ENCODE measurements around the gene TMEM253.

TMEM253 gene

DNA sequence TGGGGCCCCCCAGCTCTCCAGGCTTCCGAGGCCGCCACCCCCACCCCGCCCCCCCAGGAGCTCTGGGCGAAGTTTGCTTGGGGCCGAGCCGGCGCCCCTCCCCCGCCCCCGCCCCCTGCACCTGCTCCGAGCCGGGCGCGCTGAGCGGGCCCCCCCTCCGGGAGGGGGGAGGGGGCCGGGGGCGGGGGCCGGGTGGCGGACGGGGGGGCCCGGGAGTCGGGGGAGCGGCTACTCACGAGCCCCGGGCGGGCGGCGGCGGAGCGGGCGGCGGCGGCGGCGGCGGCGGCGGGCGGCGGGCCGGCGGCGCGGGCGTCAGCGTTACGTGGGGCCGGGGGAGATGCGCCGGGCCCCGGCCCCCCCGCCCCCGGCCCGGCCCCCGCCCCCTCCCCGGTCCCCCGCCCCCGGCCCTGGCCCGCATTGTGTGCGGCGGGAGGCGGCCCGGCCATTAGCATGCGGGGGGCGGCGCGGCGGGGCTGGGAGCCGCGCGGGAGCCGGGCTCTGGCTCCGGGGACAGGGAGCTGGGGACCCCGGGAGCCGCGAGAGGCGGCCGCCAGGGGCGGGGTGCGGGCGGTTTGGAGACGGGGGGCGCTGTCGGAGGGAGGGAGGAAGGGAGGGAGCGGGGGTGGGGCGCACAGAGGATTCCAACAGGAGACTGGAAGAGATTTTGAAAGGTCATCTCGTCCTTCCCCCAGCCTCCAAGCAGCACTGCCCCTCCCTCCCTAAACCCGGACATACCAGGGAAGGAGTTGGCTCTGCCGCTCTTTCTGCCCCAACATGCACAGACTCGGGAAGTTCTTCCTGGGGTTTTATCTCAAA, 2.6 kb upstream of the TMEM253 start, which contains the start of gene ZNF219:
TSS of gene ZNF219 (minus strand) at position 580 of the 816 bp plus-strand sequence. CDS start 5,064 bp downstream, outside the sequence.
- H3K27ac Mint-ChIP-seq, result peak within 1 kb of the TSS; percentile 85 to 89
- ATAC-seq (replicated peaks) (peak; percentile 60), DNase-seq (no peak)
- peak within 1 kb of the TSS; percentile 79 to 87 for H3K4me3 Mint-ChIP-seq
- H3K9me3 Mint-ChIP-seq, result no peaks in the 10 kb centered on the region
- peaks cover 7 to 12% of the 10 kb centered on the region in 2 donors for H3K4me1 Mint-ChIP-seq (ENCODE audit: low read depth in 2 of 2)
- peaks cover 0 to 8% of the 10 kb centered on the region in 2 donors for H3K27me3 Mint-ChIP-seq
- H3K36me3 Mint-ChIP-seq (ENCODE audit: insufficient read depth), result peaks cover 8% of the 10 kb centered on the region

- peak overlapping the region; percentile 79 to 87 for H3K4me3 Mint-ChIP-seq
- H3K36me3 Mint-ChIP-seq (ENCODE audit: insufficient read depth), result peaks cover 11% of the 10 kb centered on the region
- H3K9me3 Mint-ChIP-seq, result no peaks in the 10 kb centered on the region
- no peak for DNase-seq
- H3K4me1 Mint-ChIP-seq (ENCODE audit: low read depth in 2 of 2), result peaks cover 11 to 14% of the 10 kb centered on the region in 2 donors
- peak overlapping the region; percentile 75 to 89 for H3K27ac Mint-ChIP-seq
- peaks cover 0 to 8% of the 10 kb centered on the region in 2 donors for H3K27me3 Mint-ChIP-seq
- ATAC-seq (replicated peaks), result no peak
These were observed 1.8 kb upstream of the TMEM253 start for GRCh38 chr14:21098892-21099595.

GRCh38 chr14:21099596-21099985, 1.3 kb upstream of the TMEM253 start:
- Mint-ChIP-seq H3K36me3 (ENCODE audit: insufficient read depth) (peaks cover 17% of the 10 kb centered on the region), H3K27me3 (peaks cover 0 to 8% of the 10 kb centered on the region in 2 donors), H3K4me1 (ENCODE audit: low read depth in 2 of 2) (peaks cover 13 to 17% of the 10 kb centered on the region in 2 donors), H3K9me3 (no peaks in the 10 kb centered on the region), H3K4me3 (peak overlapping the region; percentile 79 to 87), H3K27ac (peak overlapping the region; percentile 75 to 89)
- DNase-seq (no peak), ATAC-seq (replicated peaks) (no peak)

DNA sequence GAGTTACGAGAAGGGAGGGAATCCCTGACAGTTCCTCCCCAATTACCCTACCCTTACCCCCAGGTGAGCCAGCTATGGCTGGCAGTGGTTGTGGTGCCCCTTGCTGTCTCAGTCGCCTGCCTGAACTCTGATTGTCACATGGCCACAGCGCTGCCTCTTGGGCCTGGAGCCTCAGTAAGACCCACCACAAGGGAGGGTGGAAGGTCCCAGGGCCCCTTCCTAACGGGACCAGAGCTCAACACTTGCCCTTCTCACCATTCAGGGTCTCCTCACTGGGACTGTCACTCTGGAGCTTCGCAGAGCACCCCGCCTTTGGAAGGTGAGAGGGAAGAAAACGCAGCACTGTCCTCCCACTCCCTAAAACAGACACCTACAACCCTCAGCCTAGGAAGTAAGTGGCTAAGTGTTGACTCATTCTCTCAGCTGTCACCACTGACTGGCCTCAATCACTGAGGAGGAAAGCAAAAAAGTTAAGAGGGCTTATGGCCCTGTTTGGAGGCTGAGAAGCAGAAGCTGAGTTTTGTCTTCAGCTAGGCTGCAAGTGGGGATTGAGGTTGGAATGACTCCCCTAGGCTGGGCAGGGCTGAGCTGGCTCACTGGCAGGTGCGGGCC, 1.0 kb downstream of the TMEM253 start:
- Mint-ChIP-seq H3K27ac (peak overlapping the region; percentile 36 to 93), H3K4me3 (peak overlapping the region in 1 of 2 donors; percentile 14), H3K36me3 (ENCODE audit: insufficient read depth) (peaks cover 21% of the 10 kb centered on the region), H3K9me3 (no peaks in the 10 kb centered on the region), H3K4me1 (ENCODE audit: low read depth in 2 of 2) (peaks cover 14 to 20% of the 10 kb centered on the region in 2 donors), H3K27me3 (peaks cover 0 to 8% of the 10 kb centered on the region in 2 donors)
- ATAC-seq (replicated peaks) (no peak), DNase-seq (no peak)

- ATAC-seq (replicated peaks), result no peak
- H3K27ac Mint-ChIP-seq, result peak overlapping the region; percentile 93 to 98
- H3K4me3 Mint-ChIP-seq, result peak overlapping the region; percentile 66 to 87
- peaks cover 17% of the 10 kb centered on the region for H3K36me3 Mint-ChIP-seq (ENCODE audit: insufficient read depth)
- no peak for DNase-seq
- H3K4me1 Mint-ChIP-seq (ENCODE audit: low read depth in 2 of 2), result peaks cover 14 to 16% of the 10 kb centered on the region in 2 donors
- H3K9me3 Mint-ChIP-seq, result no peaks in the 10 kb centered on the region
- H3K27me3 Mint-ChIP-seq, result peaks cover 0 to 8% of the 10 kb centered on the region in 2 donors
These were observed 1.9 kb downstream of the TMEM253 start for GRCh38 chr14:21102521-21103410.

DNA sequence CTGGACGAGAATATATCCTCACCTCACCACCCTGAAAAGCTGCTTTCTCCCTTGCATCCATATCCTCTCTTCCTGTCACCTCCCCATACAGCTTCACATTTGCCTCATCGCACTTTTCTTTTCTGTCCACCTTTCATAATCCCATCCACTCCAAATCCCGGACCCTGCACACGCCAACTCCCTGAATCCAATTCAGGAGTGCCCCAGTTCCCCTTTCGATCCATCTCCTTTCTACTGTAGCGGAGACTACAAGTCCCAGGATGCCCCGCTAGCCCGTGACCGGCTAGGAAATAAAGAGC, 2.5 kb downstream of the TMEM253 start:
- H3K4me1 Mint-ChIP-seq (ENCODE audit: low read depth in 2 of 2), result peaks cover 14 to 16% of the 10 kb centered on the region in 2 donors
- peaks cover 17% of the 10 kb centered on the region for H3K36me3 Mint-ChIP-seq (ENCODE audit: insufficient read depth)
- DNase-seq (no peak), ATAC-seq (replicated peaks) (no peak)
- H3K4me3 Mint-ChIP-seq, result peak overlapping the region; percentile 66 to 87
- peak overlapping the region; percentile 85 to 98 for H3K27ac Mint-ChIP-seq
- H3K27me3 Mint-ChIP-seq, result peaks cover 0 to 8% of the 10 kb centered on the region in 2 donors
- H3K9me3 Mint-ChIP-seq, result no peaks in the 10 kb centered on the region

DNA sequence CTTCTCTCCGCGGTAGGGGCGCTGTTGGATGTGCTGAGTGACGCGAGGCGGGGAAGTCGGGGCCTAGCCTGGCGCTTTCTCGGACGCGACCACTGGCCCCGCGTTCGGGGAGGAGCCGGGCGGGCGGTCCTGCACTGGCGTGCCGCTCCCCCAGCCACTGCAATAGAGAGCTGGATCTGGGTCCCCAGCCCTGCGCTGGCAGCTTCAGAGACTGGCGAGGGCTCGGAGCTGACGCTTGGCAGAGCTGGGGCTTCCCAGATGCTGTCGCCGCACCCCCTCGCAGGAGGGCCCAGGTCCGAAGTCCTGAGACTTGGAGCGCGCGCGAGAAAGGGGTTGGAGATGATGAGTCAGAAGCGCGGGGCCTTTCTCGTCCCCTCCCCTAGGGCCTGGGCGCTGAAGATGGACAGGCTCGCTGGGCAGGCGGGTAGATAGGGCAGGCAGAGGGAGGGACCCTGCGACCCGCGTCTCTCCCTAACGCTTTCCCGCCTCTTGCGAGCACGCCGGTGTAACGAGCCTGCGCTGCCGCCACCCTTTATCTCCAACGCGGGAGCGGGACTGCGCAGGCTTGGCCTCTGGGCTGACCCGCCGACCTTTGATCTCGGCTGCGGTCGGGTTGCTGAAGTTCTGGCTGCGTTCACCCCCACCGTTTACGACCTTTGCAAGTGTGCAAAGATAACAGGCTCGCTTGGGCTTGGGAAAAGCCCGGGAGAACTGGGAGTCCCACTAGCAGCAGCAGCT, 3.0 kb downstream of the TMEM253 start:
- peaks cover 12 to 14% of the 10 kb centered on the region in 2 donors for H3K4me1 Mint-ChIP-seq (ENCODE audit: low read depth in 2 of 2)
- peak; percentile 90 to 95 (median 93) for DNase-seq
- ATAC-seq (replicated peaks), result peak; percentile 84
- H3K27me3 Mint-ChIP-seq, result peaks cover 0 to 8% of the 10 kb centered on the region in 2 donors
- peak overlapping the region; percentile 85 to 98 for H3K27ac Mint-ChIP-seq
- no peaks in the 10 kb centered on the region for H3K9me3 Mint-ChIP-seq
- peak overlapping the region; percentile 66 to 87 for H3K4me3 Mint-ChIP-seq
- peaks cover 15% of the 10 kb centered on the region for H3K36me3 Mint-ChIP-seq (ENCODE audit: insufficient read depth)

DNA sequence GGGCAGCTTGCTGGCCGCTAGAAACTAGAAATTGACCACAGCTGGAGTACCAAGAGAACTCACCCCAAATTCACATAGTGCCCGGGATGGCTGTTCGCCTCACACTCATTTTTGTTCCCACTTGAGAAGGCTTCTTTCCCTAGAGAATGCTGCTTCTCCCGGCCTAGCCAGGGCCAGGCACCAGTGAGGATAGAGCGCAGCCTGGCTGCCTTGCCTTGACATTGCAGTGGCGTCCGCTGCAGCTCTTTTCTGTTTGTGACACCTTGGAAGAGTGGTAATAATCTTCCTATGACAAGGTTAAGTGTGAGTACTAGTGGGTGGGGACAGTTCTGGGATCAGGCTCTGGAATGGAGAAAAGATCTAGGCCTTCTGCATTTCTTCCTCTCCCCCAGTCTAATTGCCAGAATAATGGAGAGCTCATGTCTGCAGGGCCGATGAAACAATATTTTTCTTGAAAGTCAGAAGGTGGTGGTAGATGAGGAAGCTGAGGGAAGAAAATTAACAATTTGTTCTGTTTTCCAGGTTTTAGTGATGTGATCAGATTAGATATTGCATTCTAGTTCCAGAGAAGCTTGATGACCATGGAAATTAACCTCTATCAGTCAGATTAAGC, 3.7 kb downstream of the TMEM253 start:
- peak overlapping the region; percentile 85 to 98 for H3K27ac Mint-ChIP-seq
- H3K4me1 Mint-ChIP-seq (ENCODE audit: low read depth in 2 of 2), result peaks cover 9 to 11% of the 10 kb centered on the region in 2 donors
- DNase-seq, result peak; percentile 47 to 60 (median 55)
- no peaks in the 10 kb centered on the region for H3K9me3 Mint-ChIP-seq
- peaks cover 0 to 8% of the 10 kb centered on the region in 2 donors for H3K27me3 Mint-ChIP-seq
- peaks cover 13% of the 10 kb centered on the region for H3K36me3 Mint-ChIP-seq (ENCODE audit: insufficient read depth)
- ATAC-seq (replicated peaks), result peak; percentile 50
- peak overlapping the region; percentile 66 to 87 for H3K4me3 Mint-ChIP-seq

GRCh38 chr14:21105095-21105494, 4.2 kb downstream of the TMEM253 start:
- peaks cover 0 to 8% of the 10 kb centered on the region in 2 donors for H3K27me3 Mint-ChIP-seq
- peak overlapping the region; percentile 85 to 98 for H3K27ac Mint-ChIP-seq
- H3K36me3 Mint-ChIP-seq (ENCODE audit: insufficient read depth), result peaks cover 13% of the 10 kb centered on the region
- peaks cover 9 to 11% of the 10 kb centered on the region in 2 donors for H3K4me1 Mint-ChIP-seq (ENCODE audit: low read depth in 2 of 2)
- peak overlapping the region in 1 of 2 donors; percentile 66 for H3K4me3 Mint-ChIP-seq
- DNase-seq (no peak), ATAC-seq (replicated peaks) (no peak)
- H3K9me3 Mint-ChIP-seq, result no peaks in the 10 kb centered on the region

DNA sequence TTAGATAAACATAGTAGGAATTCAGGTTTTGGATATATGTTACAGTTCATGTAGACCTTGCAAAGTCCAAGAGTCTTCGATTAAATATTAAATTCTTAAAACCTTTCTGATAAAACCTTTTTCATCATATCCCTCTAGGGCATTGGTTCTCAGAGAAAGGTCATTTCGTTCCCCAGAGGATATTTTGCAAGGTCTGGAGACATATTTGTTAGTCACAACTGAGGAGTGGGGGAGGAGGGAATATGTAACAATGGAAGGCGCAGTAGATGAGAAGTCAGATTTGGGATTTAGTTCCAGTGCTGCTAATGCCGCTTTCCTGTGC, 5.3 kb downstream of the TMEM253 start:
- ATAC-seq (replicated peaks) (no peak), DNase-seq (no peak)
- Mint-ChIP-seq H3K36me3 (ENCODE audit: insufficient read depth) (peaks cover 13% of the 10 kb centered on the region), H3K4me1 (ENCODE audit: low read depth in 2 of 2) (peaks cover 9 to 11% of the 10 kb centered on the region in 2 donors), H3K27me3 (no peaks in the 10 kb centered on the region), H3K9me3 (no peaks in the 10 kb centered on the region), H3K4me3 (no peak overlapping the region), H3K27ac (no peak overlapping the region)

GRCh38 chr14:21106498-21107282, 5.8 kb downstream of the TMEM253 start:
- H3K4me3 Mint-ChIP-seq, result peak overlapping the region in 1 of 2 donors; percentile 45
- peaks cover 13% of the 10 kb centered on the region for H3K36me3 Mint-ChIP-seq (ENCODE audit: insufficient read depth)
- peak overlapping the region in 1 of 2 donors; percentile 63 for H3K27ac Mint-ChIP-seq
- H3K4me1 Mint-ChIP-seq (ENCODE audit: low read depth in 2 of 2), result peaks cover 9 to 11% of the 10 kb centered on the region in 2 donors
- peak; percentile 71 to 75 (median 74) for DNase-seq
- no peak for ATAC-seq (replicated peaks)
- no peaks in the 10 kb centered on the region for H3K27me3 Mint-ChIP-seq
- H3K9me3 Mint-ChIP-seq, result no peaks in the 10 kb centered on the region

All from effector memory CD8-positive, alpha-beta T cell (primary cell).